Measurements from ENCODE around the gene ZNF552.
"Not testable (repeated sequence)": the region's sequence is repeated elsewhere in the genome, so short reads cannot be mapped to it uniquely, and the experiment has no call there.

The ZNF552 gene

DNA sequence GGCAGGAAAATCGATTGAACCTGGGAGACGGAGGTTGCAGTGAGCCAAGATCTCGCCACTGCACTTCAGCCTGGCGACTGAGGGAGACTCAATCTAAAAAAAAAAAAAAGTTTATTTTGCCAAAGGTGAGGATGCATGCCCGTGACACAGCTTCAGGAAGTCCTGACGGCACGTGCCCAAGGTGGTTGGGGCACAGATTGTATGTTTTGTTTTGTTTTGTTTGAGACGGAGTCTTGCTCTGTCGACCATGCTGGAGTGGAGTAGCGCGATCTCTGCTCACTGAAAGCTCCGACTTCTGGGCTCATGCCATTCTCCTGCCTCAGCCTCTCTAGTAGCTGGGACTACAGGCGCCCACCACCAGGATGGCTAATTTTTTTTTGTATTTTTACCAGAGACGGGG is 3.3 kb upstream of the ZNF552 start:
- DNase-seq, result no peak

DNA sequence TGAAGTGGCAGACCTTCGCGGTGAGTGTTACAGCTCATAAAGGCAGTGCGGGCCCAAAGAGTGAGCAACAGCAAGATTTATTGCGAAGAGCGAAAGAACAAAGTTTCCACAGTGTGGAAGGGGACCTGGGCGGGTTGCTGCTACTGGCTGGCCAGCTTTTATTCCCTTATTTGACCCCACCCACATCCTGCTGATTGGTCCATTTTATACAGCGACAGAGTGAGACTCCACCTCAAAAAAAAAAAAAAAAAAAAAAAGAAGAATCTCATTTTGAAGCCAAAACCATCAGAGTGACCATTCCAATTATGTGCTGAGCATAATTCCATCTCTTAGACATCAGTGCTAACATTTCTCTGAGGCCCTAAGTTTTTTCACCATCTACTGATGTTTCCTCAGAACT is 1.9 kb upstream of the ZNF552 start:
- no peak for DNase-seq

- no peak for DNase-seq
These were observed 748 bp upstream of the ZNF552 start for GRCh38 chr19:57815247-57816075.

GRCh38 chr19:57813919-57814504 is 701 bp downstream of the ZNF552 start:
- DNase-seq, result no peak

DNA sequence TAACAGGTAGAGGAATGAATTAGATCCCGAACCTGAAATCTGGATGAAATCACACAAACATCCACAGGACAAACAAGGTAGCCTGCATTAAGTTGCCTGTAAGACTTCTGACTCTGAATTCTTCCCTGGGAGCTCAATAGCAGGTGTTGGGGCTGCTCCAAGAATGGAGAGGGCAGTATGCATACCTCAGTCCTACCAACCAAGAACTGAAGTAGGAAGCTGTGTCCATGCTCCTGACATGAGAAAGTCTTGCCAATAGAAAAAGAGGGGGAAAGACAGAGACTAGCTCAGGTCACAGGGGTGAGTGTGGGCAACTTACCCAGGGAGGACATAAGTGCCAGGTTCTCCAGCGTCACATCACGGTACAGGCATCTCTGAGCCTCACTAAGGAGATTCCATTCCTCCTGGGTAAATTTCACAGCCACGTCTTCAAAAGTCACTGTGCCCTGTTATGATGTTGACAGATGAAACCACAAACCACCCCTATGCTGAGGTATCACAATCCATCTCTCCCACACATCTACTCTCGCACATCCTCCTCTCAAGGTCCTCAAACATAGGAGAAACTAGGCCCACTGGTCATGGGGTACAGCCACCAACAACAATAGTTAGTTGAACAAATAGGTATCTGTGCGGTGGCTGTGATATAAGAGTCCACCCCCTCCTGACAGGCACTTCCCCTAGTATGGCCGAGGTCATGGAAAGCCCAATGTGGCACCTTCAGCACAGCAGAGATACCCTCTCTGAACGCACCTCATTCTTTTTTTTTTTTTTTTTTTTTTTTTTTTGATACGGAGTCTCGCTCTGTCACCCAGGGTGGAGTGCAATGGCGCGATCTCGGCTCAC is 1.5 kb downstream of the ZNF552 start:
- not testable (repeated sequence) for DNase-seq

DNA sequence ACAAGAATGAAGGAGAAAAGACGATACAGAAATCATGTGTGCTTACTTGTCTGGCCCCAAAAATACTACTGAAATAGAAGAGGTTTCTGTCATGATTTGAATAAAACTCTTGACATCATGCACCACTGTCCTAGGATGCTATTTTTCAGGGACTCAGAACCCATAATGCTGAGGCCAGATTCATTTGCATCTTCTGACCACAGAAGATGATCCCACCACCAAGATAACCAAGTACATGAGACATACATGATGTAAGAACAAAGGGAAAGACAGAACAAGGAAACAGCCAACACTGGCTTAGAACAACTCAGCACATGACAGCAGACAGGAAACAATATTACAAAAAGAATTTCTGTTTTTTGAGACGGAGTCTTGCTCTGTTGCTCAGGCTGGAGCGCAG is 2.5 kb downstream of the ZNF552 start:
- DNase-seq, result no peak

- DNase-seq, result not testable (repeated sequence)
These were observed 4.1 kb downstream of the ZNF552 start for GRCh38 chr19:57810410-57811295.

DNA sequence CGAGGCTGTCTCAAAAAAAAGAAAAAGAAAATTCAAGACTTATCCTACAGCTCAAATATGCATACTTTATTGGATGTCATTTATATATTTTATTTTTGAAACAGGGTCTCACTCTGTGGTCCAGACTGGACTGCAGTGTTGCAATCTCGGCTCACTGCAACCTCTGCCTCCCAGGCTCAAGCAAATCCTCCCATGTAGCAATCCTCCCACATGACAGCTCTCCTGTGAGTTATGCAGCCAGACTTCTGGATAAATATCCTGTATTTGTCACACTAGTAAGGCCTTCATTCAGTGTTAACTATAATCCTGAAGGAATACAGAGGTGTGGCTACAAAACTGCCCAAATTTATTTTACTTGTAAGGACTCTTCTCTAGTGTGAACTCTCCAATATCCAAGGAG is 7.2 kb downstream of the ZNF552 start:
- no peak for DNase-seq

DNA sequence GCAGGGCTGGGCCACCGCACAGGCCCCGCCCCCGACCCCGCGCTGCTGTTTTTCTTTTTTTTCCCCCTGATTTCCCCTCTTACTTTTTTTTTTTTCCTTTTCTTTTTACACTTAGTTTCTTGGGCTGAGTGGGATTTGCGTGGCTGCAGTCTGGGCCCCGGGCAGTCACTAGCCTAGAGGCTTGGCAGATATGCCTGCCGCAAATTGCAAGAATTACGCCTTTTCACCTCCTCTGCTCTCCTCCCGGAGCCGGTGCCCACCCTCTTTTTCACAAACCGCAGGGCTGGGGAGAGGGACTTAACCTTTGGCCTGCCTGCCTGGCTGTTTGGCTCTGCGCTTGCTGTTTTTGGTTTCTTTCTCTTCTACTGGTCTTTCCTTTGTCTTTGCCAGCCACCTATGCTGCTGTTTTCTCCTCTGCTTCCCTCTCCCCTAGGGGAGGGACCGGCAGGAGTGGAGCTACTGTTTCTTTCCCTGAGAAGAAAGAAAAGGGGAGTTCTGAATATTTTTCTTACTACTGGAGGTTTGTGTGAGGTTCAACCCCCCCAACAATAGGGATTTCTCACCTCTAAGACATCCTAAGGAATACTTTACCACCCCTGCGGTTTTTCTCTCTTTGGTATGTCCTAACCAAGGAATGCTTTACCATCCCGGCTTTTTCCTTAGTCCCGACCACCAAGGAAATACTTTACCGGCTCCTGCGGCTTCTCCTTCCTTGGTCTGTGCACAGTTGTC is 11.0 kb downstream of the ZNF552 start:
- DNase-seq, result no peak

DNA sequence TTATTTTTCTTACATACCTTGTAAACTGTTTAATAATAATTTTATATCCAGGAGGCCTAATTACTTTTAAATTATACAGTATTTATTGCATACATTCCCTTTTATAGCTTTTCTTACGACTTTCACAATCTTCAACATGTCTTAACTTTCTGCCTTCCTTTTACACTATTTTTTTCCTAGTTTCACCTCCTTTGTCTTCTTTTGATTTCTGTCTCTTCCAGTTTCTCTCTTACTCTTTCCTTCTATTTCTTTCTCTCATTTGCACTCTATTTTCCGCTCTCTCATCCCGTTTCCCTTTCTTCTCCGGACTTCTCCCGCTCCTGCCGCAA is 11.5 kb downstream of the ZNF552 start:
- no peak for DNase-seq

DNA sequence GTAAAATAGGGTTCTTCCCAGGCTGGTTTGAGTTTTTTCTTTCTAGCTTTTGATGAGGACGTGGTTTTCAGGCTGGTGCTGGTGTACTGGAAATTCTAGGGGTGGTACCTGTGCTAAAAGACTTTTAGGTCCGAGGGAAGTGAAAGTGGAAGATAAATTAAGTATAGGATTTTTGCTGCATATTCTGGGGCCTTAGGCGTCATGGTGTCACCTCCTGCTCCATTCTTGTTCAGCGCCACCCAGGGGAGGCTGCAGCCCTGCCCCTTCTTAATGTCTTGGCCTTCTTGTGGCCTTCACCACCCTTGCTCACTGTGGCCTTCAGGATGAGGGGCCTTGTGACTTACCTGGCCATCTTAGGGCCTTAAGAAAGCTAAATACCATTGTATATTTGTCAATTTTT is 12.4 kb downstream of the ZNF552 start:
- DNase-seq, result no peak

- DNase-seq, result no peak
These were observed 14.0 kb downstream of the ZNF552 start for GRCh38 chr19:57800696-57801095.

- DNase-seq, result not testable (repeated sequence)
These were observed 18.1 kb downstream of the ZNF552 start for GRCh38 chr19:57796580-57796979.

DNA sequence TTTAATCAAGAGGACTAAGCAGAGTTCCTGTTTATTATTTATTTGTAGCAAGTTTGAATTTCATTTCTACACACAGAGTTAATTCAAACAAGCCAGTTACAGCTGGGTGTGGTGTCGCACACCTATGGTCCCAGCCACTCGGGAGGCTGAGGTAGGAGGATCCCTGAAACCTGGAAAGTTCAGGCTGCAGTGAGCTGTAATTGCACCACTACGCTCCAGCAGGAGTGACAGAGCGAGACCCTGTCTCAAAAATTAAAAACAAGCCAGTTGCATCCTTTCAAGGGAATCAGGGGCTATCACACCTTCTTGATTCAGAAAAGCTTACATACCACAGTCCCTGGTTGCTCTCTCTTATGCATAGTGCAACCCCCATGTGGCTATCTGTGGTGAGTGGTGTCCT is 25.4 kb downstream of the ZNF552 start:
- no peak for DNase-seq

DNA sequence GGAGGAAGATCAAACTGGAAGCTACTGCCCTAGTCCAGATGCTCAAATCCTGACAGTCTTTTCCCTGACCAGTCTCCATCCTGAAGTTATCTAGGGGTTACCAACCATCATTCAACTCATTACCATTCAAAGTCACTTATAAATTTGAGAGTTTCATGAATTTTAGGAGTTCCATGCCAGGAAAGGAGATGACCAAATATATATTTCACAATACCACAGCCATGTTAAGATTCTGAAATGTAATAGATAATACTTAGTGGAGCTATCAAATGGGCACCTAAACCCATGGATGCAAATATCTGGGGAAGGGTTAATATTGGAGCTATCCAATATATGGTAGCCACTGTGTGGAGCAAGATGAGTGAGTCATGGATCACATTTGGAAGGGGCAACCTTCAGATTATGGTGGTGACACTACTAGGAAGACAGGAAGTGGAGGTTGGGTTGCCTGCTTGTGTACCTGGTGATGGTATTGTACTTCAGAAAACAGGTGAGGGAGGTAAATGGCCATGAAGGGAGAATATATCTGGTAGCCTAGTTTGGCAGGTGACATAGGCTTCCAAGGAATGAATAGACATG is 26.5 kb downstream of the ZNF552 start:
- no peak for DNase-seq

DNA sequence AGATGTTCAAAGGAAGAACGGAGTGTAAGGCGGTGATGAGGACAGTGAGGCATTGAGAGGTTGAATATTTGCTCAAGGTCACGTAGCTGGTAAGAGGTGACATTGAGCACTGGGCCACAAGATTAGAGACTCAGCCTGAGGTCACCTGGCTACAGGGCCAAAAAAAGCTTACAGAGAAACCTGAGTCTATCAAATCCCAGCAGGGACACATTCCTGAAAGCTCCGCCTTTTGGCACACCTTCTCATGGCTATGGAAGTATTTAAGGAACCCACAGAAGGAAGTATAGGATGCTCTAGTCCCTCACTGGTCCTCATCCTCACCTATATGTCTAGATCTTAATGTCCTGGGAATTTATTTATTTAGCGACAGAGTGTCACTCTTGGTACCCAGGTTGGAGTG is 27.8 kb downstream of the ZNF552 start:
- DNase-seq, result no peak

DNA sequence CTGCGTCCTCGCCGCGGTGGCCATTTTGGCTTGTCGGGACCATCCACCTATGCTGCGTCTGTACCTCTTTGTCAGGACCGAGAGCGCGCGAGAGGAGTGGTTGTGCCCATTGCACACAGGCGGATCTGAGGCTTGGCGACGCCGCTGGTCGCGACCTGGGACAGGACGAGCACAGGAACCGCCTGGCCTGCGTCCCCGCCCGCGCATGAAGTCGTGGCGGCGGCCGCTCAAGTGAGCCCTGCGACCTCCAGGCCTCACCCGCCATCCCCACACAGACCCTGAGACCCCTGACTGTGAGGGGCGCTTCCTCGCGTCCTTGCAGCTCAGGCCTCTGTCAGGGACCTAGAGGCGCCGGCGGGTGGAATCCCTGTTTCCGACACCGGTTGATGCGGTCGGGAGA is 28.4 kb downstream of the ZNF552 start:
- no peak for DNase-seq

- DNase-seq, result no peak
These were observed 35.4 kb downstream of the ZNF552 start for GRCh38 chr19:57779220-57779845.

DNA sequence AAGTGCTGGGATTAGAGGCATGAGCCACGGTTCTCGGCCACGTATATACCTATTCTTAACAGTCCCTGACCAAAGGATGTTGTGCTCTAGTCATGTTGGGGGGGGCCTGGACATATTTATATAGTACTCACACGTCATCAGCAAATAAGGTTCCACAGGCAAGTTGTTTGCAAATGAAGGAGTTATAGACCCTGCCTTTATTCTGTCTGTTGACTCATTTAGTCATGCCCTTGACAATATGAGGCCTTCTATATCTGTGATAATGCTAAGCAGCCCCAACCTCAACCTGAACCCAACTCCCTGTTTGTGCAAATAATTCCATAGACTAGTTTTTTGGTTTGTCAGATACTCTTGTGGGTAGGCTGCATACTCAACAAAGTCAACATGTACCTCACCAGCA is 36.4 kb downstream of the ZNF552 start:
- no peak for DNase-seq

DNA sequence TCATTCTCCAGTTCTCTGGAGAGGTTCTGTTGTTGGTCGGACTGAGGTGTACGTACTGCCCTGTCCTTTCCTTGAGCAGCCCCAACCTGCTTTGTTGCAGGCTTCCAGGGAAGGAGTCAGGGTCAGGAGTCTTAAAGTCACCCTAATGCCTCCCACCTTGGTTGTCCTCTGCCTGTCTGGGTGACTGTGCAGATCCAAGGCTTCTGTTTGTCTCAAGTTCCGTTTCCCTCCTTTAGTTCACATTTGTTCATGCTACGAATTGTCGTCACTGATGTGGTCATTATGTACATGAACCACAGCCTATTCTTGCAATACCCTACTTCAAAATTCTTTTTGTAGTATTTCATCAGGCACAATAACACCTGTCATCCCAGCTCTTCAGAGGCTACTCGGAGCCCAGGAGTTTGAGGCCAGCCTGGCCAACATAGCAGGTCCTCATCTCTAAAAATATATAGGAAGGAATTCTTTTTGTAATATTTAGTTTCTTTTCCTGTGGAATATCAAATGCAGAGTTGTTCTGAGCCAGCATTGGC is 37.9 kb downstream of the ZNF552 start:
- DNase-seq, result no peak

DNA sequence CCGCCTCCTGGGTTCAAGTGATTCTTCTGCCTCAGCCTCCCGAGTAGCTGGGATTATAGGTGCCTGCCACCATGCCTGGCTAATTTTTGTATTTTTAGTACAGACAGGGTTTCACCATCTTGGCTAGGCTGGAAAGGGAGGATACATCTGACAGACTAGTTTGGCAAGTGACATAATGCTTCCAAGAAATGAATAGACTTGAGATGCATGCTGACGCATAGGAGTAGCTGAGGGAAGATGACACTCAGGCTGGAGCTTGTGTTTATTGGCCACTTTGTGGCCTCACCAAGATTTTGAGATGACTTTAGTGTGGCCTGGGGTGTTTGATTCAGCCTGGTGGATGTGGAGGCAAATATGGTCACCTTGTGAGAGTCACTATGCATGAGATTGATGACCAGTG is 41.2 kb downstream of the ZNF552 start:
- no peak for DNase-seq
